GM12878 (cell line): Measurements from ENCODE around the gene GPT2. TPM values are rescaled to one million over a fixed set of nuclear protein-coding genes. Genes with fewer than 3 reads are reported as not detected.
A peak's percentile ranks its signal among the peaks of the same experiment; 100 is the strongest.

Source experiments
- CBX5 ChIP-seq: sonication (generic); IDR thresholded peaks from 2 replicates; pipeline ENCODE4 v1.6.1; 2016; ENCODE audit warnings: low read depth, moderate library complexity, mild to moderate bottlenecking, inconsistent platforms
- CHD4 ChIP-seq: fragments of 200-600 bp; sonication (generic); IDR thresholded peaks from 2 replicates; pipeline ENCODE4 v1.6.1; 2016; ENCODE audit warnings: mild to moderate bottlenecking
- CREM ChIP-seq: IDR thresholded peaks from 2 replicates; pipeline ENCODE4 v1.6.1; 2014; ENCODE audit warnings: antibody characterized with exemption, low read depth
- EP300 ChIP-seq, 2 experiments: fragments of 150-350 bp in 1 of 2; IDR thresholded peaks; 2 replicates each; pipeline ENCODE4 v1.6.1; 2011 to 2012; ENCODE audit warnings: low read depth in 2 of 2, low read length in 2 of 2, borderline replicate concordance in 1 of 2, improper control_type of control experiment in 1 of 2, inconsistent platforms in 1 of 2; ENCODE audit not compliant: control insufficient read depth in 1 of 2
- HCFC1 ChIP-seq: fragments of 150-350 bp; IDR thresholded peaks from 2 replicates; pipeline ENCODE4 v1.6.1; 2014; ENCODE audit warnings: low read length
- HDAC6 ChIP-seq: fragments of 200-600 bp; sonication (generic); IDR thresholded peaks from one replicate; pipeline ENCODE4 v1.8.0; 2017; ENCODE audit warnings: antibody characterized with exemption; ENCODE audit not compliant: unreplicated experiment
- MTA2 ChIP-seq: fragments of 450-650 bp; IDR thresholded peaks from 2 replicates; pipeline ENCODE4 v1.6.1; 2016; ENCODE audit warnings: low read depth, mild to moderate bottlenecking, moderate library complexity
- POLR2AphosphoS2 ChIP-seq: IDR thresholded peaks from 2 replicates; pipeline ENCODE4 v1.6.1; 2011; ENCODE audit warnings: low read depth, mild to moderate bottlenecking, low read length, improper control_type of control experiment, moderate library complexity
- POU2F2 ChIP-seq: IDR thresholded peaks from 3 replicates; pipeline ENCODE4 v1.6.1; 2011; ENCODE audit warnings: low read depth, mild to moderate bottlenecking, low read length, borderline replicate concordance
- RCOR1 ChIP-seq: conservative IDR thresholded peaks from 2 replicates; pipeline ENCODE4 v1.6.1; 2012; ENCODE audit warnings: low read depth, low read length, improper control_type of control experiment
- RELA ChIP-seq: fragments of 450-650 bp; IDR thresholded peaks from 2 replicates; pipeline ENCODE4 v1.8.0; 2014; ENCODE audit warnings: borderline replicate concordance; ENCODE audit not compliant: partially characterized antibody
- RUNX3 ChIP-seq: IDR thresholded peaks from 2 replicates; pipeline ENCODE4 v1.6.1; 2012; ENCODE audit warnings: low read length, inconsistent platforms
- STAT3 ChIP-seq: IDR thresholded peaks from 2 replicates; pipeline ENCODE4 v1.6.1; 2011; ENCODE audit warnings: low read depth, low read length, improper control_type of control experiment
- TCF7 ChIP-seq: IDR thresholded peaks from 2 replicates; pipeline ENCODE4 v1.6.1; 2014; ENCODE audit warnings: antibody characterized with exemption, borderline replicate concordance
- polyA plus RNA-seq, 11 experiments: library from polyadenylated mRNA; depleted of rRNA in 4 of 11; unstranded in 6 of 11; stranded (reverse) in 5 of 11; fragments of >200 nt; fragmentation: Nextera tagmentation in 4 of 11; fragmentation: Illumina TruSeq in 1 of 11; extraction: Ambion mirVana in 4 of 11; extraction: Trizol in 1 of 11; gene quantifications; 1 replicate in 1 of 11; 2 replicates in 10 of 11; pipeline versions ENCODE4 v1.2.1 to v1.2.3, GENCODE V29; 2011 to 2016; ENCODE audit warnings: inconsistent platforms in 2 of 11, missing spikeins in 2 of 11, low read depth in 1 of 11
- total RNA-seq, 4 experiments: library from RNA; depleted of rRNA in 3 of 4; stranded (reverse); fragments of >200 nt in 3 of 4; fragmentation: Illumina TruSeq in 1 of 4; extraction: Trizol in 1 of 4; gene quantifications; 2 replicates each; pipeline versions ENCODE4 v1.2.1 to v1.2.3, GENCODE V29; 2013 to 2021
- TF ChIP-seq, protein P1 (sequence below): fragments of 450-650 bp; formaldehyde crosslinking; IDR thresholded peaks from 2 replicates; pipeline ENCODE4 v1.4.0; 2022; ENCODE audit warnings: mild to moderate bottlenecking, moderate library complexity
- TF ChIP-seq, protein P2 (sequence below): IDR thresholded peaks from 2 replicates; pipeline ENCODE4 v1.6.1; 2012; ENCODE audit warnings: low read length, inconsistent platforms
- TF ChIP-seq, protein P3 (sequence below): fragments of 450-650 bp; IDR thresholded peaks from 2 replicates; pipeline ENCODE4 v1.6.1; 2017; ENCODE audit warnings: mild to moderate bottlenecking, moderate library complexity
- TF ChIP-seq, protein P4 (sequence below): fragments of 450-650 bp; conservative IDR thresholded peaks from 2 replicates; pipeline ENCODE4 v1.6.1; 2017; ENCODE audit warnings: mild to moderate bottlenecking, moderate library complexity
- TF ChIP-seq, protein P5 (sequence below): fragments of 450-650 bp; IDR thresholded peaks from 2 replicates; pipeline ENCODE4 v1.6.1; 2016; ENCODE audit warnings: mild to moderate bottlenecking

Gene GPT2
- total and polyA plus RNA-seq, 10 of the 15 experiments (the other 5 are each of a cell fraction or from before 2014, with no cell fraction given): 0.45 to 9.9 (median 4.3) TPM

DNA sequence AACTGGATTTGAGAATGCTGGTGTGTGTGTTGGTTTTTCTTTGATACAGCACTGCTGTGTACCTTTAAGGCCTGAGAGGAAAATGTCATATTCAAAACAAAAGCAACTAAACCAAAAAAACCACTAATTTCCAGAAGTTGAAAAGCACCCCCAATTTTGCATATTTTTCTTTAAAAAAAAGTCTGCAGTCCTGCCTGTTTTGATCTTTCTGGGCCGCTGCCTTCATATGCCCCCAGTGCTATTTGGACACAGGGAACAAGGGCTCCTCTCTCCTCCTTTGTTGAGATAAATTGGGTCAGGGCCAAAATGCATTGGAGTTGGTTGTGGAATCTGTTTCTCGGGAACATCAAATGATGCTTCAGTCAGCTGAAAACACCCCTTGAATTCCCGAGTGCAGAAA lies 26.9 kb downstream of the GPT2 start (continued):
- TF ChIP-seq EP300 (IDR thresholded peaks at IDR 0.05; ENCODE audit: borderline replicate concordance in 1 of 2, control insufficient read depth in 1 of 2, low read depth in 2 of 2, low read length in 2 of 2) (peak in 1 of 2 experiments; percentile 39; a peak in 1 of 4 replicates), CHD4 (no peak), HCFC1 (no peak), POU2F2 (peak; percentile 89), TCF7 (0 out of 2 replicates have a peak, but pooled peaks have one; percentile 31), RELA (no peak), MTA2 (peak; percentile 38; the same call in 1 of the 2 replicates), STAT3 (no peak), RUNX3 (peak; percentile 98), POLR2AphosphoS2 (no peak), CREM (no peak), CBX5 (no peak), RCOR1 (no peak), HDAC6 (no peak)
- TF ChIP-seq, protein P1, sequence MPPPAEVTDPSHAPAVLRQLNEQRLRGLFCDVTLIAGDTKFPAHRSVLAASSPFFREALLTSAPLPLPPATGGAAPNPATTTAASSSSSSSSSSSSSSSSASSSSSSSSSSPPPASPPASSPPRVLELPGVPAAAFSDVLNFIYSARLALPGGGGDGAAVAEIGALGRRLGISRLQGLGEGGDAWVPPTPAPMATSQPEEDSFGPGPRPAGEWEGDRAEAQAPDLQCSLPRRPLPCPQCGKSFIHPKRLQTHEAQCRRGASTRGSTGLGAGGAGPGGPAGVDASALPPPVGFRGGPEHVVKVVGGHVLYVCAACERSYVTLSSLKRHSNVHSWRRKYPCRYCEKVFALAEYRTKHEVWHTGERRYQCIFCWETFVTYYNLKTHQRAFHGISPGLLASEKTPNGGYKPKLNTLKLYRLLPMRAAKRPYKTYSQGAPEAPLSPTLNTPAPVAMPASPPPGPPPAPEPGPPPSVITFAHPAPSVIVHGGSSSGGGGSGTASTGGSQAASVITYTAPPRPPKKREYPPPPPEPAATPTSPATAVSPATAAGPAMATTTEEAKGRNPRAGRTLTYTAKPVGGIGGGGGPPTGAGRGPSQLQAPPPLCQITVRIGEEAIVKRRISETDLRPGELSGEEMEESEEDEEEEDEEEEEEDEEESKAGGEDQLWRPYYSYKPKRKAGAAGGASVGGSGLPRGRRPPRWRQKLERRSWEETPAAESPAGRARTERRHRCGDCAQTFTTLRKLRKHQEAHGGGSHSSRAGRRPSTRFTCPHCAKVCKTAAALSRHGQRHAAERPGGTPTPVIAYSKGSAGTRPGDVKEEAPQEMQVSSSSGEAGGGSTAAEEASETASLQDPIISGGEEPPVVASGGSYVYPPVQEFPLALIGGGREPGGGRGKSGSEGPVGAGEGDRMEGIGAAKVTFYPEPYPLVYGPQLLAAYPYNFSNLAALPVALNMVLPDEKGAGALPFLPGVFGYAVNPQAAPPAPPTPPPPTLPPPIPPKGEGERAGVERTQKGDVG (CRISPR knock-in tag): no peak
- TF ChIP-seq, protein P2, sequence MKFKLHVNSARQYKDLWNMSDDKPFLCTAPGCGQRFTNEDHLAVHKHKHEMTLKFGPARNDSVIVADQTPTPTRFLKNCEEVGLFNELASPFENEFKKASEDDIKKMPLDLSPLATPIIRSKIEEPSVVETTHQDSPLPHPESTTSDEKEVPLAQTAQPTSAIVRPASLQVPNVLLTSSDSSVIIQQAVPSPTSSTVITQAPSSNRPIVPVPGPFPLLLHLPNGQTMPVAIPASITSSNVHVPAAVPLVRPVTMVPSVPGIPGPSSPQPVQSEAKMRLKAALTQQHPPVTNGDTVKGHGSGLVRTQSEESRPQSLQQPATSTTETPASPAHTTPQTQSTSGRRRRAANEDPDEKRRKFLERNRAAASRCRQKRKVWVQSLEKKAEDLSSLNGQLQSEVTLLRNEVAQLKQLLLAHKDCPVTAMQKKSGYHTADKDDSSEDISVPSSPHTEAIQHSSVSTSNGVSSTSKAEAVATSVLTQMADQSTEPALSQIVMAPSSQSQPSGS: peak; percentile 48; the same call in 1 of the 2 replicates
- TF ChIP-seq, protein P3, sequence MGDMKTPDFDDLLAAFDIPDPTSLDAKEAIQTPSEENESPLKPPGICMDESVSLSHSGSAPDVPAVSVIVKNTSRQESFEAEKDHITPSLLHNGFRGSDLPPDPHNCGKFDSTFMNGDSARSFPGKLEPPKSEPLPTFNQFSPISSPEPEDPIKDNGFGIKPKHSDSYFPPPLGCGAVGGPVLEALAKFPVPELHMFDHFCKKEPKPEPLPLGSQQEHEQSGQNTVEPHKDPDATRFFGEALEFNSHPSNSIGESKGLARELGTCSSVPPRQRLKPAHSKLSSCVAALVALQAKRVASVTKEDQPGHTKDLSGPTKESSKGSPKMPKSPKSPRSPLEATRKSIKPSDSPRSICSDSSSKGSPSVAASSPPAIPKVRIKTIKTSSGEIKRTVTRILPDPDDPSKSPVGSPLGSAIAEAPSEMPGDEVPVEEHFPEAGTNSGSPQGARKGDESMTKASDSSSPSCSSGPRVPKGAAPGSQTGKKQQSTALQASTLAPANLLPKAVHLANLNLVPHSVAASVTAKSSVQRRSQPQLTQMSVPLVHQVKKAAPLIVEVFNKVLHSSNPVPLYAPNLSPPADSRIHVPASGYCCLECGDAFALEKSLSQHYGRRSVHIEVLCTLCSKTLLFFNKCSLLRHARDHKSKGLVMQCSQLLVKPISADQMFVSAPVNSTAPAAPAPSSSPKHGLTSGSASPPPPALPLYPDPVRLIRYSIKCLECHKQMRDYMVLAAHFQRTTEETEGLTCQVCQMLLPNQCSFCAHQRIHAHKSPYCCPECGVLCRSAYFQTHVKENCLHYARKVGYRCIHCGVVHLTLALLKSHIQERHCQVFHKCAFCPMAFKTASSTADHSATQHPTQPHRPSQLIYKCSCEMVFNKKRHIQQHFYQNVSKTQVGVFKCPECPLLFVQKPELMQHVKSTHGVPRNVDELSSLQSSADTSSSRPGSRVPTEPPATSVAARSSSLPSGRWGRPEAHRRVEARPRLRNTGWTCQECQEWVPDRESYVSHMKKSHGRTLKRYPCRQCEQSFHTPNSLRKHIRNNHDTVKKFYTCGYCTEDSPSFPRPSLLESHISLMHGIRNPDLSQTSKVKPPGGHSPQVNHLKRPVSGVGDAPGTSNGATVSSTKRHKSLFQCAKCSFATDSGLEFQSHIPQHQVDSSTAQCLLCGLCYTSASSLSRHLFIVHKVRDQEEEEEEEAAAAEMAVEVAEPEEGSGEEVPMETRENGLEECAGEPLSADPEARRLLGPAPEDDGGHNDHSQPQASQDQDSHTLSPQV: no peak
- TF ChIP-seq, protein P4, sequence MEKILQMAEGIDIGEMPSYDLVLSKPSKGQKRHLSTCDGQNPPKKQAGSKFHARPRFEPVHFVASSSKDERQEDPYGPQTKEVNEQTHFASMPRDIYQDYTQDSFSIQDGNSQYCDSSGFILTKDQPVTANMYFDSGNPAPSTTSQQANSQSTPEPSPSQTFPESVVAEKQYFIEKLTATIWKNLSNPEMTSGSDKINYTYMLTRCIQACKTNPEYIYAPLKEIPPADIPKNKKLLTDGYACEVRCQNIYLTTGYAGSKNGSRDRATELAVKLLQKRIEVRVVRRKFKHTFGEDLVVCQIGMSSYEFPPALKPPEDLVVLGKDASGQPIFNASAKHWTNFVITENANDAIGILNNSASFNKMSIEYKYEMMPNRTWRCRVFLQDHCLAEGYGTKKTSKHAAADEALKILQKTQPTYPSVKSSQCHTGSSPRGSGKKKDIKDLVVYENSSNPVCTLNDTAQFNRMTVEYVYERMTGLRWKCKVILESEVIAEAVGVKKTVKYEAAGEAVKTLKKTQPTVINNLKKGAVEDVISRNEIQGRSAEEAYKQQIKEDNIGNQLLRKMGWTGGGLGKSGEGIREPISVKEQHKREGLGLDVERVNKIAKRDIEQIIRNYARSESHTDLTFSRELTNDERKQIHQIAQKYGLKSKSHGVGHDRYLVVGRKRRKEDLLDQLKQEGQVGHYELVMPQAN: no peak
- TF ChIP-seq, protein P5, sequence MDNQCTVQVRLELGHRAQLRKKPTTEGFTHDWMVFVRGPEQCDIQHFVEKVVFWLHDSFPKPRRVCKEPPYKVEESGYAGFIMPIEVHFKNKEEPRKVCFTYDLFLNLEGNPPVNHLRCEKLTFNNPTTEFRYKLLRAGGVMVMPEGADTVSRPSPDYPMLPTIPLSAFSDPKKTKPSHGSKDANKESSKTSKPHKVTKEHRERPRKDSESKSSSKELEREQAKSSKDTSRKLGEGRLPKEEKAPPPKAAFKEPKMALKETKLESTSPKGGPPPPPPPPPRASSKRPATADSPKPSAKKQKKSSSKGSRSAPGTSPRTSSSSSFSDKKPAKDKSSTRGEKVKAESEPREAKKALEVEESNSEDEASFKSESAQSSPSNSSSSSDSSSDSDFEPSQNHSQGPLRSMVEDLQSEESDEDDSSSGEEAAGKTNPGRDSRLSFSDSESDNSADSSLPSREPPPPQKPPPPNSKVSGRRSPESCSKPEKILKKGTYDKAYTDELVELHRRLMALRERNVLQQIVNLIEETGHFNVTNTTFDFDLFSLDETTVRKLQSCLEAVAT: peak; percentile 33; the same call in 1 of the 2 replicates
